ENCODE results near the gene SAMD14.

The SAMD14 gene

DNA sequence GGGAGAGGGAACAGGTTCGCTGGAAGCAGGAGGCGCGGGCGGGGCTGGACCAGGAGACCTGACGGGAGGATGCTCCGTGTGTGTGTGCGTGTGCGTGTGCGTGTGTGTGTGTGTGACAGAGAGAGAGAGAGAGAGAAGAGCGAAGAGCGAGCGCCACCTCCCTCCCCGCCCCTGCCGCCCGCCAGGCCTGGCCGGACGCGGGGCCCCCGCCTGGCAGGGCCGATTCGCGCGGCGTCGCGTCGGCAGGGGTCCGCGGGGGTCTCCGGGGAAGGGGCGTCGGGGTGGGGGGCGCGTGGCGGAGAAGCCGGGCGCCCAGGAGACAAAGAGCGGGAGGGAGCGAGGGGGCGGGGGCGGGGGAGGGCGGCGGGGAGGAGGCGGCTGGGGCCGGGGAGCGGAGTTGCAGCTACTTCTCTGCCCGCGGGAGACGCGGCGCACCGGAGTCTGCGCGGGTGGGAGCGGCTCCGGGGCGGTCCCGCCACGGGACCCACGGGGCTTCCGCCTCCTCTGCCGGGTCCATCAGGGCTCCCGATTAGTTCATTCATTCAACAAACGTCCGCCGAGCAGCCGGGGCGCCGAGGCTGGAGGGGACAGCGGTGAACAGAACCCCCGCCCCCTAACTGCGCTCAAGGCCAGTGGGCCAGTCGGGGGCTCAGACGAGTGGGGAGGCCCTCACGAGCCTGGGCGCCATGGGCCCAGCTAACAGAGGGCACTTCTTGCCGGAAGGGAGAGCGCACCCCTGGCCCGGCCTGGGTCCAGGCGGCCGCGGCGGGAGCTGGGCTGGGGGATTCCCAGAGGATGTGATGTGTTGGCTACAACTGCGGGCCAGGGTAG, at the start of gene SAMD14:
Gene SAMD14, minus strand, starts transcription at position 433 of the 831 bp plus-strand sequence. CDS start 5,201 bp downstream, outside the sequence.
- no peak for FAIRE-seq

DNA sequence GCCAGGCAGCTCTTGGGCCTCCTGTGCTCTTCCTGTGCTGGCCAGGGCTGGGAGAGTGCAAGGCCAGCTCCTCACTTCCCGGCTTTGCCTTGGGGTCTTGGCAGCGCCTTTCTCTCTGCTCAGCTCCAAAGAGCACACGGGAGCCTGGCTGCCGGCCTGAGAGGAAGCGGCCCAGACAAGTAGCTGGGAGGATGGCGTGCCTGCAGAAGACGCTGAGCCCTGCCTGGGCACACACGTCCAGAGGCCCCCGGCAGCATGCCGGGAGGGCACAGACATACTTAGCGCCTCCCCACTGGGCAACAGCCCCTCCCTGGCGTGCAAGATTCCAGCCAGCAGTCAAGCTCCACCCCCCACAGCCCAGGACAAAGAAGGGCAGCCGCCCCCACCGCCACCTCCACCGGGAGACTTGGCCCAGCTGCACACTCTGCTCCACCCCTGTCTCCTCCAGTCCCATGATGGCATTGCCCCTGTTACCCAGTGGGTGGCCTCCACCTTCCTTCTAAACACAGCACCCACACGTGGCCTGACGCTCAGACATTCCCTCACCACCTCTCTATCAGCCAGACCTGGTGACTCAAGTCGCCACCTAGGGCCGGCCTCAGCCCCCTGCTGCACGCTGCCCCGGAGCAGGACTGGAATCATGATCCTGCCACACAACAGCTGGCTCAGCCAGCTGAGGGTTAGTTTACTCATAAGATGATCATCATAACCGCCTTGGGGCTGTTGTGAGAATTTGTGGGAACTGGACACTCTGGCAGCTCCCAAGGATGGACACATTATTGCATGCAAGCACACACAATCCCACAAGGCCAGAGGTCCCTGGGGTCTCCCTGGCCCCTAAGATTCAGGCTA, 48.2 kb upstream of the SAMD14 start:
- no peak for FAIRE-seq

DNA sequence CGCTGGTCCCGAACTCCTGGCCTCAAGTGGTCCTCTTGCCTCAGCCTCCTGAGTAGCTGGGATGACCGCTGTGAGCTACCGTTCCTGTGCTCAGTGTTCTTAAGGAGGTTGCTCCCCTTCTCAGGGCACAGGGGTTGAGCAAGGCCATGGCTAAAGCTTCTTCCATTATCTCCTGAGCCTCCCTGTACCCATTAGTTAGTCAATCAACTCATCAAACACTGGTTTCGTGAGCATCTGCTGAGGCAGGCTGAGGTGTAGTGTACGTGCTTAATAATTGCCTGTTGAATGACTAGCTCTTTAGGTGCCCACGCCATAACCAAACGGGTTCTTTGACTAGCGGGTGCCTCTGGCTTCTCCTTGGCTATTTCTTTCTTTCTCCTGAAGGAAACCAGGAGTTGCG, 47.5 kb upstream of the SAMD14 start:
- no peak for FAIRE-seq

DNA sequence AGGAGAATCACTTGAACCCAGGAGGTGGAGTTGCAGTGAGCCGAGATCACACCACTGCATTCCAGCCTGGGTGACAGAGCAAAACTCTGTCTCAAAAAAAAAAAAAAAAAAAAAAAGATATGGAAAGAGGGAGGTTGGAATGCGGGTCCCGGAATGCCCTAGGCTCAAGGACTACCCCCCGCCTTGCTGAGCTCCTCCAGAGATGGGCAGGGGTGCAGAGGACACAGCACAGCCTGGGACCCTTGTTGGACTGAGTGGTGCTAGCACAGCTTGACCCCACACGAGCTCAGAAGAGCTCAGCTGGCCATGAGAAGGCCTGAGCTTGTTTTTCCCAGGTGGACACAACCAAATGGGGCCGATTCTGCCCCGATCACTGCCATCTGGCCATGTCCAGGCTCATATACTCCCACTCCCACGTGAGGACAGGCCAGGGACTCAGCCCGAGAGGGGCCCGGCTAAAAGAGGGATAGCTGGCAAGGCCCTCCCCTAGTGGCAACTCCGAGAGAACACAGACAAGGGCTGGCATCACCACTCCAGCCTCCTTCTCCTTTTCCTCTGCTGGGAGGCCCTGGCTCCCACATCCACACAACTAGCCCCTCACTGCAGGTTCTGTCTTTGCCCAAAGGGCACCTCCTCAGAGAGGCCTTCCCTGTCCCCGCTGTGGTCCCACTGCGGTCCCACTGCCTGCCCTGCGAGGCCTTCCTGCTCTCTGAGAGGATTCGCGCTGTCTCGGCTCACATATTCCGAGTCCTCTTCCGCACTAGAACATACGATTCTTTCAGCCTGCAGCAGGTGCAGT, 46.8 kb upstream of the SAMD14 start:
- FAIRE-seq: no peak

DNA sequence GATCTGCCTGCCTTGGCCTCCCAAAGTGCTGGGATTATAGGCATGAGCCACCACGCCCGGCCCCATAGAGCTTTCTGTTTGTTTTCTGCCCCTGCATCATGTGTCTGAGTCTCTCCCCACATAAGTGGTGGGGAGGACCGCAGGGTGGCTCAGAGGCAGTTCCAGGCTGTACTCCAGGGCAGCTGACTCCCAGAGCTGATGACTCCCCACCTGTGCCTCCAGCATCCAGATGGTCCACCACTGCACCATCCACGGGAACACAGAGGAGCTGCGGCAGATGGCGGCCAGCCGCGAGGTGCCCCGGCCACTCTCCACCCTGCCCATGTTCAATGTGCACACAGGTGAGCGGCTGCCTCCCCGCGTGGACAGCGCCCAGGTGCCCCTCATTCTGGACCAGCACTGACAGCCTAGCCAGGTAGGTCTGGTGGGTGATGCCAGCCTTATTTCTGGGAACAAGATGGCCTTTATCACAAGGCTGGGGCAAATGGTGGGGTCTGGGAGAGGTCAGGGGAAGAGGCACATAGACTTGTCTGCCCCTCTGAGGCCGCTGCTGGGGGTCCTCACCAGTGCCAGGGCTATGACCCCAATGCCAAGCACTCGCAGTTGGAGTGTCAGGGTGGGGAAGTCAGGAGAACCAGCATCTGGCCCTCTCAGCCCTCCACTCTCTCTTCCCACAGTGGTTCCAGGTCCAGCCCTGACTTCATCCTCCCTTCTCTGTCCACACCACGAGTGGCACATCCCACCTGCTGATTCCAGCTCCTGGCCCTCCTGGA, 45.3 kb upstream of the SAMD14 start:
- FAIRE-seq: no peak

DNA sequence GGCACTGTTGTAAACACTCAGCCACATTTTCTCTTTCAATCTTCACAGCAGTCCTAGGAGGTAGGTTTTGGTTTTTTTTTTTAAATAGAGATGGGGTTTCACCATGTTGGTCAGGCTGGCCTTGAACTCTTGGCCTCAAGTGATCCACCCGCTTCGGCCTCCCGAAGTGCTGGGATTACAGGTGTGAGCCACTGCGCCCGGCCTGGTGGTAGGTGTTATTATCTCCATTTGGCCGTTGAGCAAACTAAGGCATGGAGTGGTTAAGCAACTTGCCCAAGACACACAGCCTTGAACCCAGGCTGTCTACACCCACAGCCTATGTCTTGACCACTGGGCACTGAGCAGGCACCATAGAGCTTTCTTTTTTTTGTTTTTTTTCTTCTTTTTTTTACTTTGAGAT, 44.5 kb upstream of the SAMD14 start:
- FAIRE-seq: no peak

DNA sequence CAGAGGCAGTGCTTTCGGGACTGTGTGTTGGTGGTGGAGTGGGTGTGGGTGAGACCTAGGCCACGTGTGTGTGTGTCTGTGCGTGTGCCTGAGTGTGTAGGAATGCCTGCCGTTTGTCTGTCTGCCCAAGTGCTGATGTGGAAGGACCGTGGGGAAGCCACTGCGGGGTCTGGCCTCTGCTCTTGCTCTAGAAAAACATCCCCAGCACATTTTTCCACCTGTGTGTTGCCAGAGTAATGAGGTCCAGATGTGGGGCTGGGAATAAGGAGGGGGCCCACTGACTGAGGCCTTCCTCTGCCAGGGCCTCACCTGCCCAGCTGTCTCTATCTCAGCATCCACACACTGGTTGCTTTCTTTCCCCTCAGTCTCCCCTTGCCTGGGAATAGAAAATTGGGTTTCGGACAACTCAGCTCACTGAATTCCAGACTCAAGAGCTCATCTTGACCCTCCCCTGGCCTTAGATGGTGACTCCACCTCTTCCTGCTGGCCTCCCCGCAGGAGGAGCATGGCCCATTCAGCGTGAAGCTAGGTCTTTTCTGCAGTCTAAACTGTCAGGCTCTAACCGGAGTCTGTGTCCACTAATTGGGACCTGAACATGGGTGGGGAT, 43.5 kb upstream of the SAMD14 start:
- no peak for FAIRE-seq

DNA sequence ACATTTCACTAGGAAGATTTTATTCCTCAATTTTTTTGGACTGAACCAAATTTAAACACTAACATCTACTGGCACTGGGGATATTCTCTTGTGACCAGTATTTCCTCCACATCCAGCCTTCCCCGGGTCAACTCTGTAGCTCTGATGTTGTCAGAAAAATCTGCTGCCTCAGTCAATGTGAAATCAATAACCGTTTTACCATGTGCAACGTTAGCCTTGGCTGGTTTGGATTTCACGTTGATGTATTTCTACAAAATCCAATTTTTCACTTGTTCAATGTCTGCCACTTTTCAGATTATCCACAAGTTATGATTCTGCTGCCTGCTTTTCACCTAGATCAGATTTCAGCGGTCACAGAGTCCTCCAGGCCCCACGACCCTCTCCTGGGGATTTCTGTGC, 43.0 kb upstream of the SAMD14 start:
- FAIRE-seq: no peak

DNA sequence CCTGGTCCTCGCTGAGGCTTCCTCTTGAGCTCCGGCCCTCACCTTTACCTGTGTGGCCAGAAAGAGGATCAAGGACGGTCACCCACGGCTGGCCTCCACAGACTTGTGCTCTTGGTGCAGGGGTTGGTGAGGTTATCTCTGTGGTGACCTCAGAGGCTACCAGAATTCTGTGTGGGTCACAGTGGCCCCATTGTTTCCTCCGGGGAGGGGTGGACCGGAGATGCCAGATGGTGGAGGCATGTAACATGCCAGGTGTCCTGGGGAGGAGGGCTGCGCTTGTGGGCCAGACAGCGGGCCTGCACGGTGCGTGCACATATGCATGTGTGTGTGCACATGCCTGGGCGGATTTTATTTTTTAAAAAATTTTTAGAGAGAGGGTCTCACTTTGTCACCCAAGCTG, 42.2 kb upstream of the SAMD14 start:
- FAIRE-seq: no peak

DNA sequence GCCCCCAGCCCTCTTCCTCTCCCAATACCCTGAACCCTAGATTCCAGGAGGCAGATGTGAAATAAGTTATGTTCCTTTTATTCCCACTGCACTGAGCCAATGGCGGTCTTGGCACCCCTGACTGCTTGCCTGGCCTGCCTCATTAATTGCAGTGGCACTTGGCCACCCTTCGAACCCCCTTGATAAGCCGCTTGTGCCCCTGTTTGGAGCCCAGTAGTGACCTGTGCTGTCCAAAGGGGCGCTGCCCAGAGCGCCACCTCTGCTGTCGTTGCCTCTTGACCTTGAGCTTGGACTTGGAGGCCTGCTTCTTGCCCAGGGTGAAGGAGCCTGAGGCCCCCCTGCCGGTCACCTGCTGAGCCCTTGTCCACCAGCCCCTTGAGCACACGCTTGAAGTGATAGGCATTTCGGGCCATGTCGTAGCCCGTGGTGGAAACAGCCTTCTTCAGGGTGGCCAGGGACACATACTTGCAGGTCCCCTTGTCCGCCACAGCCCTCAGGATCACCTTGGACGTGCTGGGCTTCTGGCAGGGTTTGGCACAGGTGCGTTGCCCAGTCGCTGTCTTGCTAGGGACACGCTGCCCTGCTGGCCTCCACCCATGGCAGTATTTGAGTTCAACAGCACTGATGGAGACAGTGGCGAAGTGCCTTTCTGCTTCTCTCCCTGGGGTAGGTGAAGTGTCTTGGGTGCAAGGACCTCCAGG, 41.6 kb upstream of the SAMD14 start:
- FAIRE-seq: no peak

DNA sequence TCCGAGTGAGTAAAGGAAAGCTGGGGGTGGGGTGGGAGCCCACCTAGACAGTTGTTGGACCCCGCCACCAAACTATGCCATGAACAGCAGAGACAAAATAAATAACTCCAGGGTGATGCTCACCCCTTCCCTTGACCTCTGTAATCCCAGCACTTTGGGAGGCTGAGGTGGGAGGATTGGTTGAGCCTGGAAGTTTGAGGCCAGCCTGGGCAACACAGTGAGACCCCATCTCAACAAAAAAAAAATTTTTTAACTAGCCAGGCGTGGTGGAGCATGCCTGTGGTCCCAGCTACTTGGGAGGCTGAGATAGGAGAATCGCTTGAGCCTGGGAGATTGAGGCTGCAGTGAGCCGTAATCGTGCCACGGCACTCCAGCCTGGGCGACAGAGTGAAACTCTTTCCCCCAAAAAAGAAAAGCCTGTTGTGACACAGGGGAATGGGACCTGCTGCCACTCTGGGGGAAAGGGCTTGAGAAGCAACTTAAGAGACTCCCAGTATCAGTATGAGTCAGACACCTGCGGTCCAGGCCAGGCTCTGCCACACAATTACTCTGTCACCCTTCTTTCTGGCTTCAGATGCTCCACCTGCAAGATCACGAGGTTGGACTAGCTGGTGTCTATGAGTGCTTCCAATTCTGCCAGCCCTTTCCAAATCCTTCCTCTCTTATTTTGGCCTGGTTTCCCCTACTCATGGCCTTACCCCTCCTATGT, 40.9 kb upstream of the SAMD14 start:
- FAIRE-seq: no peak

DNA sequence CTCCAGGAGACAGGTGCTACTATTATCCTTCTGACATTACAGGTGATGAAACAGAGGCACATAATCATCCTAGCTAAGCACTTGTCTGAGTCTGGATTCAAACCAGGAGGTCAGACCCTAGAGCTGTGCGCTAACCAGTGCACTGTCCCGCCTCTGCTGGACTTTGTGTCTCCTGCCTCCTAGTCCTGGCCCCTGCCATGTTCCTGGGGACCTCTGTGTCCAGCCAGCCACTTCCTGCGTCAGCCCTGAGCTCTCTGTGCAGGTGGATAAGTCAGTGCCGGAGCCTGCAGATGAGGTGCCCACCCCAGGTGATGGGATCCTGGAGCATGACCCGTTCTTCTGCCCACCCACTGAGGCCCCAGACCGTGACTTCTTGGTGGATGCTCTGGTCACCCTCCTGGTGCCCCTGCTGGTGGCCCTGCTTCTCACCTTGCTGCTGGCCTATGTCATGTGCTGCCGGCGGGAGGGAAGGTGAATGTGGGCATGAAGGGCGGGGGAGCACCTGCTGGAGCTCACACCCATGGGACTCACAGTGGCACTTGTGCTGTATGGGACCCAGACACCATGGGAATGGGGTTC, 40.0 kb upstream of the SAMD14 start:
- no peak for FAIRE-seq

DNA sequence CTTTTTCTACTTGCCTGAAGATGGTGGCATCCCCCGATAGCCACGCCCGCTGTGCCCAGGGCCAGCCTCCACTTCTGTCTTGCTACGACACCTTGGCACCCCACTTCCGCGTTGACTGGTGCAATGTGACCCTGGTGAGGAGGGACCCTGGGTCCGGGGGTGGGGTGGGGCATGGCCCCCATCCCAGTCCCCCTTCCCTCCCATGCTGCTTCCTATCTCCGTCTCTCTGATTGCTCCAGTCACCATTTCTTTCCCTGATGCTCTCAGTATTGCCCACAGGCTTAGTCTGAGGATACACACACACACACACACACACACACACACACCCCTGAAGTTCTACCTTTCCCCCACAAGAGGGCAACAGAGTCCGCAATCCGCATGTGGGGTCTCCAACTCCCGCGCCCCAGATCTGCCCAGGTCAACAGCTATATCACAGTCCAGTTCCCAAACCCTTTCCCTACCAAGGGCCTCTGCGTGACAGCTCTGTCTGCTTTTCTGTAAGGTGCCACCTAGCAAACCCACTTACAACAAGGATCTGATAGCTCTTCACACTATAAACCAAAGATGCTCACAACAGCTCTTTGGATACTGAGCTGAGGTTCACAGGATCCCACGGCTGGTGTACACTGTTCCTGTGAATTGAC, 39.3 kb upstream of the SAMD14 start:
- FAIRE-seq: no peak

DNA sequence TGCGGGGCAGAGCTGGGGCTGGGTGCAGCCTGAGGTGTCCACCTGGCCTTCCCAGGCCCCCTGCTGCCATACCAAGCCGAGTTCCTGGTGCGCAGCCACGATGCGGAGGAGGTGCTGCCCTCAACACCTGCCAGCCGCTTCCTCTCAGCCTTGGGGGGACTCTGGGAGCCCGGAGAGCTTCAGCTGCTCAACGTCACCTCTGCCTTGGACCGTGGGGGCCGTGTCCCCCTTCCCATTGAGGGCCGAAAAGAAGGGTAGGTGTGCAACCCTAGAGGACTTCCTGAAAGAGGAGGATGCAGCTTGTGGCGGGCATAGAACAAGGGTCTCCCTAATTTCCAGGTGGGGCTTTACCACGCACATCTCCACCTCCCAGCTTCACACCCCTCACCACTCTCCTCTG, 38.4 kb upstream of the SAMD14 start:
- no peak for FAIRE-seq

DNA sequence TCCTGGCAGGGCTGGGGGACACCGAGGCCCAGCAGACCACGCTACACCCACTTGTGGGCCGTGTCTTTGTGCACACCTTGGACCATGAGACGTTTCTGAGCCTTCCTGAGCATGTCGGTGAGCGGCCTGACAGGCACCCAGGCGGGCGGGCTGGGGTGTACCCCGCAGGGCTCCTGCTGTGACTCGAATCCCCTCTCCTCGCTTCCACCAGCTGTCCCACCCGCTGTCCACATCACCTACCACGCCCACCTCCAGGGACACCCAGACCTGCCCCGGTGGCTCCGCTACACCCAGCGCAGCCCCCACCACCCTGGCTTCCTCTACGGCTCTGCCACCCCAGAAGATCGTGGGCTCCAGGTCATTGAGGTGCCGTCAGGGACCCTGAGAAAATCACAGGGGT, 37.4 kb upstream of the SAMD14 start:
- no peak for FAIRE-seq

DNA sequence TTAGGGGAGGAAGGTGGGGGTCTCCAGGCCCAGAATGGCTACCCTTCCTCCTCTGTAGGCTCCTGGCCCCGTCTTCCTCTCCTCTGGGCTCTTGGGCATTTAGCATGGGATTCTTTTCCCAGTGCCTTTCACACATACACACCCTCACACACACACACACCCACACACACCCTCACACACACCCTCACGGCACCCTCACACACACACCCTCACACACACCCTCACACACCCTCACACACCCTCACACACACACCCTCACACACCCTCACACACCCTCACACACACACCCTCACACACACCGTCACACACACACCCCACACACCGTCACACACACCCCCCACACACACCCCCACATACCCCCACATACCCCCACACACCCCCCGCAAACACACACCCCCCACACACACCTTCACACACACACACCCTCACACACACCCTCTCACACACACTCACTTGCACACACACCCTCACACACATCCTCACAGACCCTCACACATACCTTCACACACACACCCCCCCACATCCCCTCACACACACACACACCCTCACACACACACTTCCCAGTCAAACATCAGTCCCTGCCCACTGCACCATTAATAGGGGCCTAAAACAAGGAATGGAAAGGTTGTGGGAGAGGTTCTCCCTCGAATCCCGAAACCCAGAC, 36.7 kb upstream of the SAMD14 start:
- FAIRE-seq: no peak

DNA sequence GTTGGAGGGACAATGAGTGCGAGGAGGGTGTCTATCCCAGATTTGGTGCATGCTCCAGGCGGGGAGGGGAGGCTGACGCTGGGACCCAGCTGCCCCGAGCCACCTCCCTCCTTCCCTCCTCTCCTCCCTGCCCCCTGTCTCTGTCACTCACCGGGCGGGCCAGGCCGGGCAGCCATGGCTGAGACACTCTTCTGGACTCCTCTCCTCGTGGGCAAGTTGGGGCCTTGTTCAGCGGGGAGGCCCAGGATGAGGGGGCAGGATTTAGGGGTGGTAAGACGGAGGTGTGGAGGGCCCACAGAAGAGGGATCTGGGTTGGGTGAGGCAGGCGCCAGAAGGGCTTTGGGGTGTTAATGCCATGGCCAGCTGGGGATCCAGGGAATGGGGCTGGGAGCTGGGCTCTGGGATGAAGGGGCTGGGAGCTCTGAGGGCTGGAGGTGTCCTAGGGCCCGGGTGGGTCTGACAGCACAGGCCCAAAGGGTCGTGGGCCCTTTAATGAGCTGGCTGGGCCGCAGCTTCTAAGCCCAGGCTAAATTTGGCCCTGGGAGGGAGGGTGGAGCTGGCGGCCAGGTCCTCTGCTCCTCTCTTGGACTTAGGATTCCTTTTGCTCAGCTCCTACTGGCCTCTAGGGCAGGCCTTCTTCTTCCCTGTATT, 36.0 kb upstream of the SAMD14 start, which contains the start of gene SGCA:
Gene SGCA, plus strand, starts transcription at position 139 of the 651 bp plus-strand sequence. Its CDS starts 36 bp downstream, at position 175.
- no peak for FAIRE-seq

DNA sequence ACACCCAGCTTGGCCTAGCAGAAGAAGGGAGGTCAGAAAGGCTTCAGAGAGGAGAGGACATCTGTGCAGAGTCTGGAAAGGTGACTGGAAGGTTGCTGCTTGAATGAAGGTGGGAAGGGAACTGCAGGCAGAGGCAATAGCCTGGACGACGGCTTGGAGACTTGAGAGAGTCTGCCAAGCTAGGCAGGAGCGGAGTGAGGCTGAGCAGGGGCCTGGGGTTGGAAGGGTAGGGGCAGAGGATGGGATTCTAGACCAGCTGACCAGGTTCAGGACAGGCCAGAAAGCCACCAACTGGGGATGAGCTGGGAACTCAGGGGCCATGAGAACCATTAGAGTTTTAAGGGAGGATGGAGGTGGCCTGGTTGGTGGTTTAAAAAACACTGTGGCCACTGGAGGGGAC, 35.5 kb upstream of the SAMD14 start:
- FAIRE-seq: no peak

Measured in colon (tissue), 2 donors.